K562 (cell line): ENCODE measurements around the gene USP28.

Experiments
- ELF1 ChIP-seq: fragments of 200-800 bp; sonication (Bioruptor generic); IDR thresholded peaks from 2 replicates; pipeline ENCODE4 v1.6.1; 2016; ENCODE audit warnings: missing genetic modification characterization, missing compliant biosample characterization
- EP300 ChIP-seq: IDR thresholded peaks from 2 replicates; pipeline ENCODE4 v1.6.1; 2012; ENCODE audit warnings: low read length, improper control_type of control experiment
- ILF3 ChIP-seq: fragments of 450-650 bp; IDR thresholded peaks from 2 replicates; pipeline ENCODE4 v1.6.1; 2018; ENCODE audit warnings: antibody characterized with exemption, mild to moderate bottlenecking, moderate library complexity, borderline replicate concordance
- PHF20 ChIP-seq: fragments of 450-650 bp; IDR thresholded peaks from 2 replicates; pipeline ENCODE4 v1.6.1; 2018; ENCODE audit not compliant: partially characterized antibody
- ZFP36 ChIP-seq: fragments of 150-350 bp; IDR thresholded peaks from 2 replicates; pipeline ENCODE4 v1.6.1; 2018; ENCODE audit warnings: low read length, low read depth; ENCODE audit not compliant: partially characterized antibody
- ZNF121 ChIP-seq: sonication (generic); formaldehyde crosslinking; conservative IDR thresholded peaks from 2 replicates; pipeline ENCODE4 v1.8.0; 2022; ENCODE audit warnings: missing genetic modification reagents
- TF ChIP-seq, protein P1 (sequence below): IDR thresholded peaks from 2 replicates; pipeline ENCODE4 v1.6.1; 2011; ENCODE audit warnings: borderline replicate concordance, low read depth, mild to moderate bottlenecking, moderate library complexity, low read length; ENCODE audit not compliant: insufficient read depth, poor library complexity, severe bottlenecking
- TF ChIP-seq, protein P2 (sequence below): sonication (generic); formaldehyde crosslinking; IDR thresholded peaks from 2 replicates; pipeline ENCODE4 v1.9.0; 2022; ENCODE audit warnings: mild to moderate bottlenecking, missing genetic modification reagents
- TF ChIP-seq, protein P3 (sequence below), 3 experiments: IDR thresholded peaks in 2 of 3; conservative IDR thresholded peaks in 1 of 3; 2 replicates each; pipeline ENCODE4 v1.5.1; 2011 to 2012; ENCODE audit warnings: low read length in 3 of 3, mild to moderate bottlenecking in 3 of 3, control low read depth in 2 of 3, improper control_type of control experiment in 1 of 3, inconsistent platforms in 1 of 3, low read depth in 1 of 3, mixed read lengths in 1 of 3, moderate library complexity in 1 of 3; ENCODE audit not compliant: insufficient read depth in 2 of 3
- TF ChIP-seq, protein P4 (sequence below): fragments of 450-650 bp; IDR thresholded peaks from 2 replicates; pipeline ENCODE4 v1.6.1; 2017; ENCODE audit warnings: antibody characterized with exemption

DNA sequence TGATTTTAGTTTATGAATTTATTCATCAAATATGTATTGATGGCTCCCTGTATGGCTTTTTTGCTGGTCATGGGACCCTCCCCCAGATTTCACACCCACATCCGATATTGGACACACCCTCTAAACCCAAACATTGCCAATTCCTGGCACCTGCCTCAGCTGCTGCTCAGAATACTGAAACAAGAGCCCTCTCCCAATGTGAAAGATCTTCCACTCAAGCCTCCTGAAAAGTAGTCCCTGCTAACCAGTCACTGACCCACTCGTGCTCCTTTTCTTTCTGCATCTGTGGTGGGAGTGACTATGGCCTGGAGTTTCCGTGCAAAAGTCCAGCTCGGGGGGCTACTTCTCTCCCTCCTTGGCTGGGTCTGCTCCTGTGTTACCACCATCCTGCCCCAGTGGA lies 95.9 kb downstream of the USP28 start, which contains the start of gene CLDN25:
- no peak for TF ChIP-seq ILF3
- TF ChIP-seq, protein P1, sequence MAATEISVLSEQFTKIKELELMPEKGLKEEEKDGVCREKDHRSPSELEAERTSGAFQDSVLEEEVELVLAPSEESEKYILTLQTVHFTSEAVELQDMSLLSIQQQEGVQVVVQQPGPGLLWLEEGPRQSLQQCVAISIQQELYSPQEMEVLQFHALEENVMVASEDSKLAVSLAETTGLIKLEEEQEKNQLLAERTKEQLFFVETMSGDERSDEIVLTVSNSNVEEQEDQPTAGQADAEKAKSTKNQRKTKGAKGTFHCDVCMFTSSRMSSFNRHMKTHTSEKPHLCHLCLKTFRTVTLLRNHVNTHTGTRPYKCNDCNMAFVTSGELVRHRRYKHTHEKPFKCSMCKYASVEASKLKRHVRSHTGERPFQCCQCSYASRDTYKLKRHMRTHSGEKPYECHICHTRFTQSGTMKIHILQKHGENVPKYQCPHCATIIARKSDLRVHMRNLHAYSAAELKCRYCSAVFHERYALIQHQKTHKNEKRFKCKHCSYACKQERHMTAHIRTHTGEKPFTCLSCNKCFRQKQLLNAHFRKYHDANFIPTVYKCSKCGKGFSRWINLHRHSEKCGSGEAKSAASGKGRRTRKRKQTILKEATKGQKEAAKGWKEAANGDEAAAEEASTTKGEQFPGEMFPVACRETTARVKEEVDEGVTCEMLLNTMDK = no peak
- TF ChIP-seq, protein P2, sequence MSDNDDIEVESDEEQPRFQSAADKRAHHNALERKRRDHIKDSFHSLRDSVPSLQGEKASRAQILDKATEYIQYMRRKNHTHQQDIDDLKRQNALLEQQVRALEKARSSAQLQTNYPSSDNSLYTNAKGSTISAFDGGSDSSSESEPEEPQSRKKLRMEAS = no peak
- no peak for TF ChIP-seq ZFP36
- no peak for TF ChIP-seq EP300
- TF ChIP-seq, protein P3, sequence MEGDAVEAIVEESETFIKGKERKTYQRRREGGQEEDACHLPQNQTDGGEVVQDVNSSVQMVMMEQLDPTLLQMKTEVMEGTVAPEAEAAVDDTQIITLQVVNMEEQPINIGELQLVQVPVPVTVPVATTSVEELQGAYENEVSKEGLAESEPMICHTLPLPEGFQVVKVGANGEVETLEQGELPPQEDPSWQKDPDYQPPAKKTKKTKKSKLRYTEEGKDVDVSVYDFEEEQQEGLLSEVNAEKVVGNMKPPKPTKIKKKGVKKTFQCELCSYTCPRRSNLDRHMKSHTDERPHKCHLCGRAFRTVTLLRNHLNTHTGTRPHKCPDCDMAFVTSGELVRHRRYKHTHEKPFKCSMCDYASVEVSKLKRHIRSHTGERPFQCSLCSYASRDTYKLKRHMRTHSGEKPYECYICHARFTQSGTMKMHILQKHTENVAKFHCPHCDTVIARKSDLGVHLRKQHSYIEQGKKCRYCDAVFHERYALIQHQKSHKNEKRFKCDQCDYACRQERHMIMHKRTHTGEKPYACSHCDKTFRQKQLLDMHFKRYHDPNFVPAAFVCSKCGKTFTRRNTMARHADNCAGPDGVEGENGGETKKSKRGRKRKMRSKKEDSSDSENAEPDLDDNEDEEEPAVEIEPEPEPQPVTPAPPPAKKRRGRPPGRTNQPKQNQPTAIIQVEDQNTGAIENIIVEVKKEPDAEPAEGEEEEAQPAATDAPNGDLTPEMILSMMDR (IDR thresholded peaks at IDR 0.05 in 2 of 3, conservative IDR thresholded peaks at IDR 0.05 in 1 of 3; ENCODE audit: insufficient read depth in 2 of 3, low read depth in 1 of 3, low read length in 3 of 3) = no peak
- TF ChIP-seq, protein P4, sequence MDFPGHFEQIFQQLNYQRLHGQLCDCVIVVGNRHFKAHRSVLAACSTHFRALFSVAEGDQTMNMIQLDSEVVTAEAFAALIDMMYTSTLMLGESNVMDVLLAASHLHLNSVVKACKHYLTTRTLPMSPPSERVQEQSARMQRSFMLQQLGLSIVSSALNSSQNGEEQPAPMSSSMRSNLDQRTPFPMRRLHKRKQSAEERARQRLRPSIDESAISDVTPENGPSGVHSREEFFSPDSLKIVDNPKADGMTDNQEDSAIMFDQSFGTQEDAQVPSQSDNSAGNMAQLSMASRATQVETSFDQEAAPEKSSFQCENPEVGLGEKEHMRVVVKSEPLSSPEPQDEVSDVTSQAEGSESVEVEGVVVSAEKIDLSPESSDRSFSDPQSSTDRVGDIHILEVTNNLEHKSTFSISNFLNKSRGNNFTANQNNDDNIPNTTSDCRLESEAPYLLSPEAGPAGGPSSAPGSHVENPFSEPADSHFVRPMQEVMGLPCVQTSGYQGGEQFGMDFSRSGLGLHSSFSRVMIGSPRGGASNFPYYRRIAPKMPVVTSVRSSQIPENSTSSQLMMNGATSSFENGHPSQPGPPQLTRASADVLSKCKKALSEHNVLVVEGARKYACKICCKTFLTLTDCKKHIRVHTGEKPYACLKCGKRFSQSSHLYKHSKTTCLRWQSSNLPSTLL = no peak
- no peak for TF ChIP-seq PHF20
- no peak for TF ChIP-seq ZNF121 (CRISPR knock-in tag)
- no peak for TF ChIP-seq ELF1 (tag)
